GM18498 (cell line): Measurements from ENCODE around the gene FAM83D.

Experiments
- ATAC-seq: cut with Tn5 transposase; IDR thresholded peaks from one replicate; pipeline ENCODE4 v1.9.1; 2021; ENCODE audit warnings: mild to moderate bottlenecking, moderate library complexity; ENCODE audit not compliant: unreplicated experiment

Gene FAM83D

GRCh38 chr20:38926142-38926933, at the start of gene FAM83D:
Gene FAM83D, plus strand, starts transcription at chr20:38926417. Its CDS starts 26 bp downstream, at chr20:38926443.
- ATAC-seq, result peak; percentile 95

- no peak for ATAC-seq
Measured at GRCh38 chr20:38877483-38877882, 48.7 kb upstream of the FAM83D start.

- ATAC-seq, result no peak
Measured at GRCh38 chr20:38878866-38879265, 47.4 kb upstream of the FAM83D start.

GRCh38 chr20:38880952-38881735, 45.1 kb upstream of the FAM83D start:
- ATAC-seq, result no peak

- ATAC-seq, result no peak
Measured at GRCh38 chr20:38881806-38882440, 44.3 kb upstream of the FAM83D start.

GRCh38 chr20:38882600-38882999, 43.6 kb upstream of the FAM83D start:
- no peak for ATAC-seq

- no peak for ATAC-seq
Measured at GRCh38 chr20:38883081-38883980, 42.9 kb upstream of the FAM83D start.

GRCh38 chr20:38883981-38884733, 42.1 kb upstream of the FAM83D start:
- no peak for ATAC-seq

GRCh38 chr20:38885357-38885756, 40.9 kb upstream of the FAM83D start:
- ATAC-seq, result no peak

- no peak for ATAC-seq
Measured at GRCh38 chr20:38888059-38888831, 38.0 kb upstream of the FAM83D start.

GRCh38 chr20:38889050-38889449, 37.2 kb upstream of the FAM83D start:
- ATAC-seq, result no peak

- no peak for ATAC-seq
Measured at GRCh38 chr20:38889792-38890496, 36.3 kb upstream of the FAM83D start.

- no peak for ATAC-seq
Measured at GRCh38 chr20:38890497-38890818, 35.8 kb upstream of the FAM83D start.

- peak; percentile 55 for ATAC-seq
Measured at GRCh38 chr20:38892091-38892981, 33.9 kb upstream of the FAM83D start.

GRCh38 chr20:38893056-38893564, 33.1 kb upstream of the FAM83D start:
- ATAC-seq, result no peak

- ATAC-seq, result peak; percentile 57
Measured at GRCh38 chr20:38893565-38894090, 32.6 kb upstream of the FAM83D start.
